K562 (cell line): ENCODE results near the gene DYNLT4. TPM values are rescaled to one million over a fixed set of nuclear protein-coding genes. Genes with fewer than 3 reads are reported as not detected.

Source experiments
- ASH1L ChIP-seq: fragments of 450-650 bp; IDR thresholded peaks from 2 replicates; pipeline ENCODE4 v1.6.1; 2018; ENCODE audit warnings: borderline replicate concordance, mild to moderate bottlenecking, low read depth; ENCODE audit not compliant: partially characterized antibody
- COPS2 ChIP-seq: fragments of 450-650 bp; conservative IDR thresholded peaks from 2 replicates; pipeline ENCODE4 v1.6.1; 2016; ENCODE audit warnings: mild to moderate bottlenecking, moderate library complexity
- CREBBP ChIP-seq: IDR thresholded peaks from one replicate; pipeline ENCODE4 v1.6.1; 2012; ENCODE audit warnings: low read depth, mild to moderate bottlenecking, control low read depth, inconsistent platforms, low read length
- E2F4 ChIP-seq: sonication (generic); formaldehyde crosslinking; IDR thresholded peaks from 2 replicates; pipeline ENCODE4 v1.8.0; 2022; ENCODE audit warnings: mild to moderate bottlenecking, low read depth, missing genetic modification reagents
- FOXJ3 ChIP-seq: sonication (generic); formaldehyde crosslinking; IDR thresholded peaks from 2 replicates; pipeline ENCODE4 v1.4.0; 2020; ENCODE audit warnings: mild to moderate bottlenecking, missing genetic modification reagents
- GTF3C2 ChIP-seq: IDR thresholded peaks from 3 replicates; pipeline ENCODE4 v1.6.1; 2011; ENCODE audit warnings: borderline replicate concordance, mild to moderate bottlenecking, moderate library complexity; ENCODE audit not compliant: insufficient read length; ENCODE audit errors: extremely low read depth
- KDM2B ChIP-seq: fragments of 250-450 bp; sonication (Bioruptor Pico); IDR thresholded peaks from 2 replicates; pipeline ENCODE4 v1.8.0; 2021; ENCODE audit warnings: mild to moderate bottlenecking, moderate library complexity
- MAFG ChIP-seq: fragments of 450-650 bp; conservative IDR thresholded peaks from 2 replicates; pipeline ENCODE4 v1.6.1; 2016; ENCODE audit warnings: missing genetic modification characterization, missing compliant biosample characterization
- MEF2A ChIP-seq: IDR thresholded peaks from 2 replicates; pipeline ENCODE4 v1.6.1; 2011; ENCODE audit warnings: low read depth, mild to moderate bottlenecking, low read length, moderate library complexity; ENCODE audit not compliant: control insufficient read depth
- PCBP2 ChIP-seq: fragments of 200-400 bp; formaldehyde crosslinking; IDR thresholded peaks from 2 replicates; pipeline ENCODE4 v1.6.1; 2018; ENCODE audit warnings: low read length, low read depth, mild to moderate bottlenecking, moderate library complexity; ENCODE audit not compliant: poor library complexity, severe bottlenecking
- RERE ChIP-seq: sonication (generic); formaldehyde crosslinking; IDR thresholded peaks from 2 replicates; pipeline ENCODE4 v1.8.0; 2023; ENCODE audit warnings: missing genetic modification reagents, mild to moderate bottlenecking, borderline replicate concordance
- SRF ChIP-seq, 2 experiments: fragments of 250-450, 450-650 bp in 1 of 2; sonication (Bioruptor Pico) in 1 of 2; sonication (generic) in 1 of 2; formaldehyde crosslinking; IDR thresholded peaks; 2 replicates each; pipeline versions ENCODE4 v1.5.0 to v1.5.1; 2020 to 2022; ENCODE audit warnings: mild to moderate bottlenecking in 1 of 2, missing genetic modification reagents in 1 of 2
- STAT5A ChIP-seq: IDR thresholded peaks from 2 replicates; pipeline ENCODE4 v1.6.1; 2012; ENCODE audit warnings: low read length, inconsistent platforms, borderline replicate concordance
- TCF7 ChIP-seq: sonication (generic); IDR thresholded peaks from 2 replicates; pipeline ENCODE4 v1.6.1; 2016; ENCODE audit warnings: antibody characterized with exemption, borderline replicate concordance
- ZBTB2 ChIP-seq: fragments of 450-650 bp; IDR thresholded peaks from 2 replicates; pipeline ENCODE4 v1.6.1; 2016; ENCODE audit warnings: antibody characterized with exemption
- ZSCAN29 ChIP-seq: fragments of 450-650 bp; IDR thresholded peaks from 2 replicates; pipeline ENCODE4 v1.6.1; 2017
- polyA plus RNA-seq, 8 experiments: library from polyadenylated mRNA; depleted of rRNA in 4 of 8; stranded (reverse) in 5 of 8; unstranded in 3 of 8; fragments of >200 nt; fragmentation: Nextera tagmentation in 2 of 8; fragmentation: Illumina TruSeq in 1 of 8; extraction: Ambion mirVana in 2 of 8; extraction: Trizol in 1 of 8; gene quantifications; 2 replicates each; pipeline versions ENCODE4 v1.2.1 to v1.2.3, GENCODE V29; 2011 to 2014; ENCODE audit warnings: inconsistent platforms in 1 of 8, missing spikeins in 1 of 8
- total RNA-seq, 7 experiments: library from RNA; depleted of rRNA in 6 of 7; stranded (reverse); fragments of >200 nt in 6 of 7; fragmentation: Illumina TruSeq in 2 of 7; extraction: Trizol in 2 of 7; gene quantifications; 2 replicates each; pipeline versions ENCODE4 v1.2.1 to v1.2.3, GENCODE V29; 2011 to 2021; ENCODE audit warnings: low replicate concordance in 1 of 7

The DYNLT4 gene
- total and polyA plus RNA-seq, 9 of the 15 experiments (the other 6 are each of a cell fraction or from before 2014, with no cell fraction given), result 0.29 to 0.73 TPM; not detected in 7

GRCh38 chr1:44819608-44820327, 12.6 kb upstream of the DYNLT4 start (continued):
- TF ChIP-seq RERE (CRISPR knock-in tag), result no peak
- TF ChIP-seq CREBBP, result no peak
- TF ChIP-seq E2F4, result no peak
- TF ChIP-seq ASH1L, result peak; percentile 78
- no peak for TF ChIP-seq KDM2B
- TF ChIP-seq ZBTB2, result 0 out of 2 replicates have a peak, but pooled peaks have one; percentile 8
- peak; percentile 88 for TF ChIP-seq MEF2A
- TF ChIP-seq ZSCAN29, result peak; percentile 80; the same call in 1 of the 2 replicates
- TF ChIP-seq SRF (CRISPR knock-in tag; IDR thresholded peaks at IDR 0.05), result peak; percentile 69 to 80; a peak in 1 of 4 replicates
- peak; percentile 67; the same call in 1 of the 2 replicates for TF ChIP-seq TCF7
- TF ChIP-seq COPS2, result no peak
- TF ChIP-seq FOXJ3, result peak; percentile 64; the same call in 1 of the 2 replicates
- TF ChIP-seq PCBP2, result no peak
- peak; percentile 77 for TF ChIP-seq STAT5A
- TF ChIP-seq GTF3C2, result no peak
- TF ChIP-seq MAFG, result no peak
